IPS DF 19.7 (cell line): ENCODE measurements around the gene ACADSB.

Experiments
- DNase-seq: peaks from one replicate; pipeline ENCODE4 v3.0.0-alpha.2; 2013; ENCODE audit warnings: low read depth, low spot score

ACADSB gene

DNA sequence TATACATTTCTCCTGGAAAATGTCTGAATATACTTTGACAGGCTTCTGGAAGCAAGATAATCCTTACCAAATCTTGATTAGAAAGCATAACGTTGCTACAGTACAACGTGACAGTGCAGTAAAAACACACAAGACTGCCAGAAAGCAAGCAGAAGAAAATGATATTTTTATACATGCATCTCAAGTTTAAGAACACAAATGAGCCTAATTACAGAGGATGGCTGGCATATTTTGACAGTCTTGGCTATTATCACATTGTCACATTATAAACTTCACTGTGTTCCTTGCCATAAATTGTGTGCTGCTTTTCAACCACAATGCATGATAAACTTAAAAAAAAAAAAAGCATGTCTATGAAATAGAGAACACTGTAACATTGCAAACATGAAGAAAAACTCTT, 4.5 kb upstream of the ACADSB start:
- no peak for DNase-seq

DNA sequence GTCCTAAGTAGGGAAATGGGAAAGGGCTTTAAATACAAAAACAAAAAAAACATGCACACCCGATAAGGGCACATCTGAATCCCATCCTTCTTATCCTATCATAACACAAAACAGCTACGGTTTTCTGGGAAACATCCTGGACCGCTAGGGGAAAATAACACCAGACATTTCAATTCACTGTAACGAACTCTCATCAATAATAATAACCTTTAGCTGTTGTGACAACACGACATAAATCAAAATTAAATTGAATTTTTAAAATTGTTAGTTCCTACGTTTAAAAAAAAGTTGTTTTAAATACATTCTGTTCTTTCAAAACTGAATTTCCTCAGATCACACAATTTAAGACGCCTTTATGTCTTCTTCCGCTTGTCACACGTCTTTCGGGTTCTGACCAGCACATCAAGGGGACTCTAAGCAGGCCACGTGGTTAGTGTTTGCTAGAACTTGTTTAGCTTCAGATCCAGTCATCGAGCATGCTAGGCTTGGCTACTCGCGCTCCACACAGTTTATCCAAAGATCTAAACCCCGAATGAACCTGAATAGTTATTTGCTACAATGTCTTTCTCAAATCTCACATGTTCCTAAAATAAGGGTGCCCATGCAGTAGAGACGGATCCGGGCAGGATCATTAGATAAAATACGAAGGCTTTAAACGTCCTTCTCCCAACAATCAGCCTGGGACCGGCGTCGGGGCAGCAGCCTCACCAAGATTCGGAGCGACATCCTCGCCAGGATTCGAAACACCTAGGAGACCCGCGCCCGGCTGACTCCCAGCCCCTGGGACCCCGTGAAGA, 1.1 kb upstream of the ACADSB start:
- DNase-seq, result no peak

DNA sequence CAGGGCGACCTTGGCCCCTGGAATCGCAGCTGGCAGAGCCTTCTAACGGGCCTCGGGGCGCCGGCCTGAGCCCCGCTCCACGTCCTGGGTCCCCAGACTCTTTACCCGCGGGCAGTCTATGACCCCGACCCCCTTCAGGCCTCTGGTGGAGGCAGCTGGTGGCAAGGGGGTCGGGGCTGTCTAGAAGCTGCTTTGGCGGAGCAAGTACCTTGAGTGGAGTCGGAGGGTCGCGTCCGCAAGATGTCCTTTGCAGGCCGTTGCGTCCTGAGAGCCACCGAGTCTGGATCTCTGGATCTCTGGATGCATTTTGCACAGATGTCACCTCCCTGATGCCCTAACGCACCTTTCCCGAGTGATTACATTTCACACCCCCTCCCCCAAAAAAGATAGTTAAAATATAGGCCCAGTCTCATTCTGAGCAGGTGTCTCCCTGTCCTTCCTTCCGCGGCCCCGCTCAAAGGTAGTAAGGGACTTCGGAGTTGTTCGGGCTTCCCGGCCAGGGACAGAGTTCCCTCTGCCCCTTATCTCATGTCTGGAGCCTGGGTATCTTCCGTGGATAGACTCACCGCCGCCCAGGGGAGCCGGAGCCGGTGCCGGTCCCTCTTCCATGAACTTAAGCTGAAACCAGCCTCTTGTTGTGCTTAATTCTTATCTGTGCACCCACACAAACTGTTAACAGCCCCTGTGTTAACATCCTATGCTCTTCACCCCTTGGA, 457 bp downstream of the ACADSB start:
- DNase-seq, result no peak

DNA sequence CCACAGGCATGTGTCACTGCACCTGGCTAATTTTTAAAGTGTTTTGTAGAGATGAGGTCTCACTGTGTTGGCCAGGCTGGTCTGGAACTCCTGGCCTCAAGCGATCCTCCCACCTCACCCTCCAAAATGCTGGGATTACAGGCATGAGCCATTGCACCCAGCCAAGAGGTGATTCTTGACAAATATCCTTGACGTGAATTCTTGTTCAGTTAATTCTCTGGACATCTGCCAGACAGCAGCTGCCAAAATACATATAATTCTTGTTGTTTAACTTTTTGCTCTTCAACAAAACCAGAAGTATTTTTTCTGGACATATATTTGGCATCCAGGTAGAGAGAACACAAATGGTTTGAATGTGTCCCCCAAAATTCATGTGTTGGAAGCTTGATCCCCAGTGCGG, 3.2 kb downstream of the ACADSB start:
- DNase-seq, result no peak

DNA sequence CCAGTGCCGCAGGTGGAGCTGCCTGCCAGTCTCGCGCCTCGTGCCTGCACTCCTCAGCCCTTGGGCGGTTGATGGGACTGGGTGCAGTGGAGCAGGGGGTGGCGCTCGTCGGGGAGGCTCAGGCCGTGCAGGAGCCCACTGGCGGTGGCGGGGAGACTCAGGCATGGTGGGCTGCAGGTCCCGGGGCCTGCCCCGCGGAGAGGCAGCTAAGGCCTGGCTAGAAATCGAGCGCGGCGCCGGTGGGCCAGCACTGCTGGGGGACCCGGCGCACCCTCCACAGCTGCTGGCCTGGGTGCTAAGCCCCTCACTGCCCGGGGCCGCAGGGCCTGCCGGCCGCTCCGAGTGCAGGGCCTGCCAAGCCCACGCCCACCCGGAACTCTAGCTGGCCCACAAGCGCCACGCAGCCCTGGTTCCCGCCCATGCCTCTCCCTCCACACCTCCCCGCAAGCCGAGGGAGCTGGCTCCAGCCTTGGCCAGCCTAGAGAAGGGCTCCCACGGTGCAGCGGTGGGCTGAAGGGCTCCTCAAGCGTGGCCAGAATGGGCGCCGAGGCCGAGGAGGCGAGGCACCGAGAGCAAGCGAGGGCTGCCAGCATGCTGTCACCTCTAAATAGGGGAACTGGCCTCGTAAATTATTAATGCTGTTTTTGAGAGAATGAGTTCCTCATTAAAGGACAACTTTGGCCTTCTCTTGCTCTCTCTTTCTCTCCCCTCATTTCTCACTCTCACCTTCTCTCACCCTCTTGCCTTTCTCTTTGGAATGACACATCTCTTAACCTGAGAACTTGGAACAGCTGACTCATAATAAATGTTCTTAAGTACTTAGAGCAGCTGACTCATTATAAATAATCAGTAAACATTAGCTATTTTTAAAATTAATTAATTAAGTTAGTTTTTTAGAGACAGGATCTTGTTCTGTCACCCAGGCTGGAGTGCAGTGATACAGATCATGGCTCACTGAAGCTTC, 4.9 kb downstream of the ACADSB start:
- DNase-seq, result no peak

DNA sequence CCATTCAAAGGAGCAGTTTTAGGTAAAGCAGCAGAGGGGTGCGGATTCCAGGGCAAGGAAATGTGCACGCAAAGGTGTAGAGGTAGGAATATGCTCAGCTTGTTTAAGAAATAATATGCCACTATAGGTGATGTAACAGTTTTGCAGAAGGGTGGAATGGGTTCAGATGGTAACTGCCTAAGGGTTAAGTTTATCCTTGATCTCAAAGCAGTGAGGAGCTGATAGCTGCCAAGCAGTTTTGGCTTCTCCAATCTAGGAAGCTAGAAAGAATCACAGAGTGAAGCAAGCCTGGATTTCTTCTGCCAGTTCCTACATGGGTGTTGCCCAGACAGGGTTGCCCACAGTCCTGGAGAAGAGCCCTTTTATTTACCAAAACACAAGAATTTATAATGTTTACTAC, 6.0 kb downstream of the ACADSB start:
- no peak for DNase-seq

DNA sequence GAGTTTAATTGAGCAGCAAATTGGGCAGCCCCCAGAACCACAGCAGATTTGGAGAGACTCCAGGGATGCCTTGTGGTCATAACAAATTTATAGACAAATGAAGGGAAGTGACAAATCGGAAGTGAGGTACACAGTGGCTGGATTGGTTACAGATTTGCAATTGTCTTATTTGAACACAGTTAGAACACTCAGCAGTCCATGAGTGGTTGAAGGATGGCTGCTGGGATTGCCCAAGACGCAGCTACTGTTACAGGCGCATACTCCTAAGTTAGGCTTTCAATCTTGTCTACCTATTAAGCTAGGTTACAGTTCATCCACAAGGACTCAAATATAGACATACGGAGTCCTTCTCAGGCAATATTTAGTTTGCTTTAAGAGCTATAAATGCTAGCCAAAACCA, 7.4 kb downstream of the ACADSB start:
- no peak for DNase-seq

DNA sequence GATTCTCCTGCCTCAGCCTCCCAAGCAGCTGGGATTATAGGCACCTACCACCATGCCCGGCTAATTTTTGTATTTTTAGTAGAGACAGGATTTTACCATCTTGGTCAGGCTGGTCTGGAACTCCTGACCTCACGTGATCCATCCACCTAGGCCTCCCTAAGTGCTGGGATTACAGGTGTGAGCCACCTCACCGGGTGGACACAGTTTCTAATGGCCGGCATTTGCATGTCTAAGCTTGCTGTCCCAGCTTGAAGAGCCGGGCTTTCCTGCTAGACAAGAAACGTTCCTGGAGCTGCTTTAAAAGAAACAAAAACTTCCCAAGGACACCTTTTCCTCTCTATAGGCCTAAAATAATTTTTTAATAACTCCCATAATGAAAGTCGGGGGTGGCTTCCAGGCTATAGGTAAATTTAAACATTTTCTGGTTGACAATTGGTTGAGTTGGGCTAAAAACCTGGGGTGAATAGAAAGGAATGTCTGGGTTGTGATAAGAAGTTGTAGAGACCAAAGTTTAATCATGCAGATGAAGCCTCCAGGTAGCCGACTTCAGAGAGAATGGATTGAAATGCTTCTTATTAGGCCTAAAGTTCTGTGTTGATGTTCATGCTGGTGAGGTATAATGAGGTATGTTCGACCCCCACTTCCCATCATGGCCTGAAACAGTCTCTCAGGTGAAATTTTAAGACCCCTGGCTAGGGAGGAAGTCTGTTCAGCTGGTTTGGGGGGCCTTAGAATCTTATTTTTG, 8.8 kb downstream of the ACADSB start:
- DNase-seq, result peak; percentile 82

DNA sequence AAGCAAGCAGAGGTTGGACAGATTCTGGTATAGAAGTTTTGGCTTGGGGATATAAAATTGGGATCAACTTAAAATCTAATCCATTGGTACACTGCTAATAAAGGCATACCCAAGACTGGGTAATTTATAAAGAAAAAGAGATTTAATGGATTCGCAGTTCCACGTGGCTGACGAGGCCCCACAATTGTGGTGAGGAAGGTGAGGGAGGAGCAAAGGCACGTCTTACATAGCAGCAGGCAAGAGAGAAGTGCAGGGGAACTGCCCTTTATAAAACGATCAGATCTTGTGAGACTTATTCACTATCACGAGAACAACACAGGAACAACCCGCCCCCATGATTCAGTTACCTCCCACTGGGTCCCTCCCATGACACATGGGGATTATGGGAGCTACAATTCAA, 9.7 kb downstream of the ACADSB start:
- no peak for DNase-seq

DNA sequence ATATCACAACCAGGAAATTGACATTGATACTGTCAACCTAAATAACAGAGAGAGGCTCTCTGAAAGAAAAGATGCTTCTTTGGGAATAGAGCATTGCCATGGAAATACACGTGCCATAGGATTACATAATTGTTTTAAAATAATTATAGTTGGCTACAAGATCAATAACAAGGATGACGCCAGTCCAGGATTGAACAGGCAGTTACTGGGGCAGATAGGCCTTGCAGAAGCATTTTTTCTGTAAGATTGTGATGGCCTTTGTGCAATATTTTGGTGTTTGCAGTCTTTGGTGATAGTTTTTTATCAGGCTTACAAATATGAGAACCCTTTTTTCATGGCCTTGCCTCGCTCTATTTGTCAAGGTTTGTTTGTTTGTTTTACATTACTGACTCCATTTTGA, 10.5 kb downstream of the ACADSB start:
- DNase-seq, result no peak

DNA sequence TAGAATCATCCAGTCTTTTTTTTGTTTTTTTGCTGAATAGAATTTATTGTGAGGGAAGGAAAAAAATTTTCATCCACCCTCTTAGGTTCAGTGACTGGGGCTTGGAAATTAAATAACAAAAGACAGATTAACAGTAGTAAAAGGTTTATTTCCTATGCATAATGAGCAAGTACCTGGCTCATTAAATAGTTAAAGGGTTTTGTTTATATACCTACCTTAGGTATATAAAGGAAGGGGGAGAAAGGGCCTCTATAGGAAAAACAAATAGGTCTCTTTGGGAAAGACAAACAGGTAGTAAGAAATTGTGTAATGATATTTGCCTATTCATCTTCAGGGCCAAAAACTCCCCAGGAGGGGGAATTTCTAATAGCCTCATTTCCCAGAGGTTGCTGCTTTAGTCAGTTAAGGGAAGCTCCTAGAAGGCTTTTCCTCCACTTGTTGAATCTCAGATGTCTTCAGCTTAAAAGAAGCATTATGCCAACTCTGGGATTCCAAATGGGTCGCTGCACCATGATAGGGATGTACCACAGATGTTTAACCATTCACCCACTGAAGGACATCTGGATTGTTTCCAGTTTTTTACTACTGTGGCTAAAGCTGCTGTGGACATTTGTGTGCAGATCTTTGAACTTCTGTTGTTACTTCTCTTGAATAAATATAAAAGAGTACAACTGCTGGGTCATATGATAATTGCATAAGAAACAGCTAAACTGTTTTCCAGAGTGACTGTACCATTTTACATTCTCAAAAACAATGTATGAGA, 11.3 kb downstream of the ACADSB start:
- DNase-seq, result no peak

DNA sequence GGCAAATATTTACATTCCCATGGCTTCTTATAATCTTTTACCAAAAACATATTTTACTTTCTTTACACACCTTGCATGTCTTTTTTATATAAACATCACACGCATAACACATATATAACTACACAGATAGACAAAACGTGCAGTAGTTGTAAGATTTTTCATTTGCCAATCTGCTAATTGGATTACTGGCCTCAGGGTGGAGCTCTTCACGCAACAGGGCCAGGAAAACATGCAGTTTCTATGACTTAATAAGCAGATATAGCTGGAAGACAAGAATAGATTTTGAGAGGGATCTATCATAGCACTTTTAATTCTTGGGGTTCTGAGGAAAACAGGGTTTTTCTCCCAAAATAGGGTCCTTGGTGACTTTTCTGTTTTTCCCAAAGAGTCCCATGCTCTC, 12.7 kb downstream of the ACADSB start:
- DNase-seq, result no peak

DNA sequence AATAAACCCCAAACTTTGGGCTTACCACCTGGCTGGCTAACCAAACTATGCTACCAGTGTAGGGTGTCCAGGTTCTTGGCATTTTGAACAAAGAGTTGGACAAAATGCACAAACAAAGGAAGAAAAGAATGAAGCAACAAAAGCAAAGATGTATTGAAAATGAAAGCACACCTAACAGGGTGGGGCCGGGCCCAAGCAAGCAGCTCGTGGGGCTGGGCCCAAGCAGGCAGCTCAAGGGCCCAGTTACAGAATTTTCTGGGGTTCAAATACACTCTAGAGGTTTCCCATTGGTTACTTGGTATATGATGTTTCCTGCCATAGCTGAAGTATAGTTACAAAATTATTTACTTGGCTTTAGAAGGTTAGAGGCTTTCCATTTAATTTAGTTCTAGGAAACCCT, 15.7 kb downstream of the ACADSB start:
- DNase-seq, result no peak

DNA sequence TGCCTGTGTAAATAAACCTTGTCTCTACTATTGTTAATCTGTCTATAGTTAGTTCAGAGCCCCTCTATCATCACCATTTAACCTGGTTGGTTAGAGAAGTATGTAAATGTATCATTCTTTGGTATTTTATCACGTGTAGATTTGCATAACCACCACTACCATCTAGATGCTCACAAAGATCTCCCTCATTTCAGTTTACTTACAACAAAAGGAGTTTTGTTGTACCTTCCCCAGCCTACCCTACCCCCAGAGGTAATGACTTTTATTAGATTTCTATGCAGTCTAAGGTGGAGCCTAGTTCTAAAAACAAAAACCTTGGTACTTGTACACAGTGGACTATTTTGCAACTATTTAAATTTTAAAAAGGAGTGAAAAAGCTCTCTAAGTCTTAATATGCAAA, 17.5 kb downstream of the ACADSB start:
- no peak for DNase-seq

DNA sequence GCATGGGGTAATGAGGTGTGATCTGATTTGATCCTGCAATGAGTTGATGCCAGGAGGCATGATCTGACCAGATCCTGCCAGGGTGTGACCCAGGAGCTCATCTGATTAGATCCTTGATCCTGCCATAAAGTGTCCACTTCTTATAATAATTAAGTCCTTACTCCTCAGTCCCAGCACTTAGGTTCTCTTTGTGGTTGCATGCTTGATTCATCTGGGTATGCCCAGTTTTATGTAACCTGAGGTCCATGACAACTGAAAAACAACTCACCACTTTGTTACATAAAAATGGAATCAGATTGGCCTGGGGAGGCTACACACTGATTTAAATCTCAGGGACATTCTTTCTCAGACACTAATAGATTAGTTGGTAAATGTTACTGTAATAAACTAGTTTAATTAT, 19.1 kb downstream of the ACADSB start:
- no peak for DNase-seq

DNA sequence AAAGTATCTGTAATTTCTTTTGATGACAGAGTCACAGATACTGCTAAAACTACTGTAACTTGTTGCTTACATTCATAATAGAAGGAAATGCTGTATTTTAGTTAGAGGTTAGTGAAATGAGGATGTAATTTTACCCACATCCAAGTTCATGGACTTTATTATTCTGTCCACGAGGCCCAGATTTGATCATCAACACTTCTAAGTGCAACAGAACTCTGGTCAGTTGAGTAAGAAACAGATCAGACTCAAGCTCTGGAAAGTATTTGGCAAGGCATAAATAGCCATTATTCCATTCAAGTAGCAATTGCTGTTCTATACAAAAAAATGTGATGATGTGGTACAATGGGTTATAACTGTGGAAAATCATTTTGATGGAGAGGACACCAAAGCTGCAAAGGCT, 22.3 kb downstream of the ACADSB start:
- no peak for DNase-seq

DNA sequence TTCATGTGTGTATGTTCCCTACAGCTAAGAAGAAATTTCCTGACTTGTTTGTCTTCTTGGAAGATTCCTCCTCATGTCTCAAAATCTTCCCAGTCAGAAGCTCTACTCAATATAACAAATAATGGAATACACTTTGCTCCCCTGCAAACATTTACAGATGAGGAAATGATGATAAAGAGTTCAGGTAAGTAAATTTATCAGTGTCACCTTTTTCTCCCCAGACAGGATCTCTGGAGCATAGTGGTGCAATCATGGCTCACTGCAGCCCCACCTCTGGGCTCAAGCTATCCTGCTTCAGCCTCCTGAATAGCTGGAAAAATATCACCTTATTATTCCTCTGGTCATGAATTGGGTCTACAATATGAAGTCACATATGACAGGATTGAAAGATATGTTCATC, 25.5 kb downstream of the ACADSB start:
- DNase-seq, result no peak

DNA sequence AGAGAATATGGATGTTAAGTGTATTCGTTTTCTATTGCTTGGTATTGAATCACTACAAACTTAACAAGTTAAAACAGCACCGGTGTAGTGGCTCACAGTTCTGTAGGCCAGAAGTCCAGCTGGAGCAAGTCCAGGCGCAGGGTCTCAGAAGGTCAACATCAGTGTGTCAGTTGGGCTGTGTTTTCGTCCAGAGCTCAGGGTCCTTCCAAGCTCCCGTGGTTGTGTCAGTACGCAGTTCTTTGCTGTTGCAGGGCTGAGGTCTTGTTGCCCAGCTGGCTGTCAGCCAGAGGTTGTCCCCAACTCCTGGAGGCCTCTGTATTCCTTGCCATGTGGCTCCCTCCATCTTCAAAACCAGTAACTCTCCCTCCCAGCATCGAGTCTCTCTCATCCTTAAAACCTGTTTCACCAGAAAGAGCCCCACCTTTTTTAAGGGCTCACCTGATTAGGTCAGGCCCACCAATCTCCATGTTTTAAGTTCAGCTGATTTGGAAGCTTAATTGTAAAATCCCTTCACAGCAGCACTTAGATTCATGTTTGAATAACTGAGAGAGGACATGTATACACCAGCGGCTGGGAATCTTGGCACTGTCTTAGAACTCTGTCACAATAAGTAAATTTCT, 26.8 kb downstream of the ACADSB start:
- DNase-seq, result no peak

DNA sequence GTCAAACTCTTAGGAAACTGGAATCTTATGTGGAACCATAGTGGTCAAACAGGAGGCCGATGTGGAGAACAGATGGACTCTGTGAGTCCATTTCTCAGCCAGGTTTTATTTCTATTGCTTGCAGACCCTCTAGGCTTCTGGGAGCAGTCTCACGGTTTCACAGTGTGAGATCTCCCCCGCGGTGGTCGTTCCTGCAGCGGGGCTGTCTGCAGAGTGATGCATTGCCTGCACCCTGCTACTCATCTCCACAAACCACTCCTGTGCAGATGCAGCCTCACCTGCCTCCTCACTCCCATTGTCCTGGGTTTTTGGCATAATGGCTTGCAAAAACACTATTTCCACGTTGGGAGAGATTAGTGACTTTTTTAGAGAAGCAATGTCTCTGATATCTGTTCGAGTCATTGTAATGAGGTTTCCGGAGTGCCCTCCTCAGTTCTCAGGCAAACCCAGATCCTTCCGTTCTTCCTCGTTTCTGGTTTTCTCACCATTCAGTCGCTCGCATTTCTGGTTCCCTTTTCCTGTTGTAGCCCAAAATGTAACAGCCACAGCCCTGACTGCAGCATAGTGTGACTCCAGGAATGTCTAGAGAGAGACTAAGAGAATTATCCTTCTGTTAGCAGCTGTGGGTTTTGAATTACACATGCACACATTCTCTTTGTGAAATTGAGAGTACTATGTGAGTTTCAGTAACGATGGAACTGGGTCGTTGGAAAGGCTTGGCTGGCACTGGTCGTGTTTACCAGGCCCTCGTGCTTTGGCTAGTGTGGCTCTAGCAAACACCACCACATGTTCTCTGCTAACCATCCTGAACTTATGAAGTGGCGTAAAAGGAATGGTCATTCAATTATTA, 30.2 kb downstream of the ACADSB start:
- DNase-seq, result no peak

DNA sequence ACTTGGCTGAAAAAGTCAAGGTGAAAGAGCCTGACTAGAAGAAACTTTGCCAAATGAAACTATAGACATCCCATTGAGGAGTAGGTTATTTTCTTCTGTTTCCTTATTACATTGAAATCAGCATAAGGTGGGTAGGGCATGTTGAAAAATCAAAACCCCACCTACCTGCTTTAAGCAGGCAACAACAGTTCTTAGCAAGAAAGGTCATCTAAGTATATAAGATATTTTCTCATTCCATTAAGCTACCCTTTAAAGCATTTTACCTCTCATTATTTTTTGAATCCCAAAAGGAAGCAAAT, 30.8 kb downstream of the ACADSB start:
- DNase-seq, result no peak
